CD4-positive, alpha-beta memory T cell (primary cell): Measurements from ENCODE around the gene BCL6. TPM values are rescaled to one million over a fixed set of nuclear protein-coding genes. Genes with fewer than 3 reads are reported as not detected.
"Not testable (repeated sequence)": the region's sequence is repeated elsewhere in the genome, so short reads cannot be mapped to it uniquely, and the experiment has no call there.

Experiments used
- CTCF ChIA-PET: fragments of 350-600 bp; sonication (Branson Sonifier 250); formaldehyde crosslinking; loops from one replicate; lab custom pipeline; 2021; ENCODE audit warnings: inconsistent platforms; ENCODE audit not compliant: partially characterized antibody; lab: Charles Lee
- POLR2A ChIA-PET: fragments of 350-600 bp; sonication (Branson Sonifier 250); formaldehyde crosslinking; loops from one replicate; lab custom pipeline; 2021; ENCODE audit not compliant: partially characterized antibody; lab: Charles Lee
- DNase-seq, 5 donors: peaks; one replicate each; pipeline versions ENCODE4 v3.0.0 to v3.0.0-alpha.2; 2020 to 2022; ENCODE audit warnings: mixed read lengths in 1 of 5
- H3K27ac ChIP-seq: one replicate; pipeline ENCODE4 v1.7.0; 2013; ENCODE audit warnings: low read depth, low read length
- H3K27me3 ChIP-seq: 2 replicates; pipeline ENCODE4 v1.7.0; 2013; ENCODE audit warnings: mild to moderate bottlenecking, low read length, moderate library complexity; ENCODE audit not compliant: insufficient read depth
- H3K36me3 ChIP-seq: 2 replicates; pipeline ENCODE4 v1.7.0; 2013; ENCODE audit warnings: mild to moderate bottlenecking, low read length, moderate library complexity; ENCODE audit not compliant: insufficient read depth
- H3K4me1 ChIP-seq: 2 replicates; pipeline ENCODE4 v1.7.0; 2013; ENCODE audit warnings: mild to moderate bottlenecking, low read length, moderate library complexity; ENCODE audit not compliant: insufficient read depth
- H3K4me3 ChIP-seq, 2 donors: one replicate each; pipeline ENCODE4 v1.7.0; 2013; ENCODE audit warnings: low read length in 2 of 2, mild to moderate bottlenecking in 1 of 2
- H3K9me3 ChIP-seq, 2 donors: one replicate each; pipeline ENCODE4 v1.7.0; 2013; ENCODE audit warnings: low read length in 2 of 2, control low read depth in 1 of 2; ENCODE audit not compliant: control insufficient read depth in 1 of 2
- H3K27ac Mint-ChIP-seq, 7 donors: one replicate each; pipeline ENCODE4 v1.8.0; 2020 to 2021; ENCODE audit warnings: mixed read lengths in 7 of 7, mild to moderate bottlenecking in 6 of 7, inconsistent platforms in 3 of 7, moderate library complexity in 3 of 7
- H3K27me3 Mint-ChIP-seq, 2 donors: one replicate each; pipeline ENCODE4 v1.8.0; 2020 to 2021; ENCODE audit warnings: mixed read lengths in 2 of 2
- H3K36me3 Mint-ChIP-seq, 2 donors: one replicate each; pipeline ENCODE4 v1.8.0; 2020 to 2021; ENCODE audit warnings: mixed read lengths in 2 of 2, inconsistent platforms in 1 of 2, mild to moderate bottlenecking in 1 of 2
- H3K4me1 Mint-ChIP-seq, 4 donors: one replicate each; pipeline ENCODE4 v1.8.0; 2020 to 2021; ENCODE audit warnings: mixed read lengths in 4 of 4, mild to moderate bottlenecking in 1 of 4
- H3K4me3 Mint-ChIP-seq, 8 donors: one replicate each; pipeline ENCODE4 v1.8.0; 2020 to 2021; ENCODE audit warnings: mixed read lengths in 8 of 8, mild to moderate bottlenecking in 7 of 8, moderate library complexity in 6 of 8, inconsistent platforms in 3 of 8
- H3K9me3 Mint-ChIP-seq, 8 donors: one replicate each; pipeline ENCODE4 v1.8.0; 2020 to 2021; ENCODE audit warnings: mixed read lengths in 8 of 8, mild to moderate bottlenecking in 5 of 8, inconsistent platforms in 3 of 8, moderate library complexity in 1 of 8
- intact Hi-C: fragments of 100-400 bp; cut with micrococcal nuclease; formaldehyde crosslinking; loops from one replicate; pipeline ENCODE4 v1.15.1; 2023
- polyA plus RNA-seq, 2 donors: library from polyadenylated mRNA; unstranded; fragments of 300-500 nt; fragmentation: Illumina TruSeq; gene quantifications; one replicate each; pipeline ENCODE4 v1.2.3, GENCODE V29; 2021
- total RNA-seq, 2 experiments: library from RNA; stranded (reverse); gene quantifications; one replicate each; pipeline ENCODE4 v1.2.3, GENCODE V29; 2021

The BCL6 gene
- total and polyA plus RNA-seq, 4 experiments from 2014 or later, result 1.1 to 34.8 (median 16.6) TPM

DNA sequence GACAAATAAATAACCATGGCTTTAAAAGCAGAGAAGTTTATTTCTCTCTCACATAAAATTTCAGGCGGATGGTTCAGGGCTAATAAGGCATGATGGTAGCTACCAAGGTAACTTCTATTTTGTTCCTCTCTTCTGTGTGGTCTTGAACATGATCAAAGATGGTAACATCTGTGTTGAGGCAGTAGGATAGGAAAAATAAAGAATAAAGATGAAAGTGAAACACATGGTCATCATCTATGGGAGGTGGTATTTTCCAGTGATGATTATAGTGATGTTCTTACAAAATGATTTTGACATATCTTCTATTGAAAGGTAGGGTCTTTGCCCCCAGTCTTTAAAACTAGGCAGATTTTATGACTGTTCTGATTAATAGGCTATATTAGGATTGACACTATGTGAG is 60.8 kb downstream of the BCL6 start:
- Histone ChIP-seq H3K4me1 (no peaks in the 10 kb centered on the region), H3K9me3 (no peaks in the 10 kb centered on the region), H3K27me3 (no peaks in the 10 kb centered on the region), H3K36me3 (no peaks in the 10 kb centered on the region), H3K4me3 (no peak overlapping the region), H3K27ac (no peak overlapping the region)
- POLR2A ChIA-PET, result no interaction called here
- DNase-seq, result no peak
- Mint-ChIP-seq H3K27me3 (peaks cover 21 to 26% of the 10 kb centered on the region in 2 donors), H3K4me1 (peaks cover 0 to 2% (median 0%) of the 10 kb centered on the region in 4 donors), H3K4me3 (no peak overlapping the region), H3K36me3 (no peaks in the 10 kb centered on the region), H3K27ac (no peak overlapping the region), H3K9me3 (peaks cover 0 to 24% (median 17%) of the 10 kb centered on the region in 8 donors)
- CTCF ChIA-PET, result interaction anchor here (1.3 to 12.9 kb wide), 3 partner anchors 9 to 361 kb away, joined by 4 to 464 read pairs (median 4); partner anchors contain the start of gene RTP2
- intact Hi-C loops, result no loop called here

DNA sequence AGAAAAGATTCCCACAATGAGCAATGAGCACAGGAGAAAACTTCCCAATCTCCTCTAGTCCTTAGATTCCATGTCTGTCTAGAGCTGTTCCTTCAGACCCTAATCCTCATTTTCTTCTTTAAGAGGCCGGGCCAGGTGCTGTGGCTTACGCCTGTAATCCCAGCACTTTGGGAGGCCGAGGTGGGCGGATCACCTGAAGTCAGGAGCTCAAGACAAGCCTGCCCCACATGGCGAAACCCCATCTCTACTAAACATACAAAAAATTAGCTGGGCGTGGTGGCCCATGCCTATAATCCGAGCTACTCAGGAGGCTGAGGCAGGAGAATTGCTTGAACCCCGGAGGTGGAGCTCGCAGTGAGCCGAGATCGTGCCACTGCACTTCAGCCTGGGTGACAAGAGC is 63.5 kb downstream of the BCL6 start:
- H3K27me3 Mint-ChIP-seq, result peaks cover 25 to 32% of the 10 kb centered on the region in 2 donors
- H3K4me3 ChIP-seq, H3K4me1 ChIP-seq, H3K27ac ChIP-seq, H3K9me3 ChIP-seq, DNase-seq, H3K4me1 Mint-ChIP-seq, H3K36me3 ChIP-seq, H3K27ac Mint-ChIP-seq, intact Hi-C loops, POLR2A ChIA-PET, H3K36me3 Mint-ChIP-seq, H3K27me3 ChIP-seq, H3K4me3 Mint-ChIP-seq: not testable (repeated sequence)
- H3K9me3 Mint-ChIP-seq, result peaks cover 0 to 22% (median 16%) of the 10 kb centered on the region in 8 donors
- CTCF ChIA-PET, result interaction anchor here (0.7 to 12.9 kb wide), 8 partner anchors 11 to 589 kb away, joined by 3 to 464 read pairs (median 31); partner anchors contain the start of gene SST

GRCh38 chr3:187679638-187680396 is 65.5 kb downstream of the BCL6 start:
- Mint-ChIP-seq H3K4me1 (peaks cover 0 to 2% (median 0%) of the 10 kb centered on the region in 4 donors), H3K36me3 (no peaks in the 10 kb centered on the region), H3K27me3 (peaks cover 29 to 43% of the 10 kb centered on the region in 2 donors), H3K27ac (no peak overlapping the region), H3K4me3 (no peak overlapping the region), H3K9me3 (peaks cover 0 to 6% (median 2%) of the 10 kb centered on the region in 8 donors)
- H3K4me3 ChIP-seq, result no peak overlapping the region
- intact Hi-C loops, result loop anchor here (1.0 to 2.0 kb wide), 3 partner anchors 35 to 361 kb away; no protein-coding TSS in a partner anchor
- ChIA-PET CTCF (interaction anchor here (0.7 to 12.9 kb wide), 37 partner anchors 9 to 1275 kb away, joined by 3 to 464 read pairs (median 4); partner anchors contain the start of genes RTP2, RTP4 and SST), POLR2A (interaction anchor here (1.3 kb wide), 1 partner anchor 361 kb away, joined by 10 read pairs; no protein-coding TSS in a partner anchor)
- no peak overlapping the region for H3K27ac ChIP-seq
- H3K27me3 ChIP-seq, result no peaks in the 10 kb centered on the region
- H3K9me3 ChIP-seq, result no peaks in the 10 kb centered on the region
- H3K4me1 ChIP-seq, result no peaks in the 10 kb centered on the region
- H3K36me3 ChIP-seq, result no peaks in the 10 kb centered on the region
- DNase-seq, result peak; percentile 37 to 63 (median 54)

- peaks cover 32 to 44% of the 10 kb centered on the region in 2 donors for H3K27me3 Mint-ChIP-seq
- DNase-seq, result peak in 3 of 5 donors; percentile 4 to 23 (median 9)
- CTCF ChIA-PET, result interaction anchor here (0.7 to 12.9 kb wide), 29 partner anchors 10 to 1276 kb away, joined by 3 to 464 read pairs (median 5); partner anchors contain the start of genes RTP2, RTP4 and SST
- H3K36me3 Mint-ChIP-seq, result no peaks in the 10 kb centered on the region
- H3K27ac Mint-ChIP-seq, result no peak overlapping the region
- intact Hi-C loops, result loop anchor here (1.0 to 2.0 kb wide), 3 partner anchors 36 to 359 kb away; no protein-coding TSS in a partner anchor
- no peak overlapping the region for H3K4me3 Mint-ChIP-seq
- no peak overlapping the region for H3K4me3 ChIP-seq
- POLR2A ChIA-PET, result interaction anchor here (1.3 kb wide), 1 partner anchor 360 kb away, joined by 10 read pairs; no protein-coding TSS in a partner anchor
- no peaks in the 10 kb centered on the region for H3K4me1 ChIP-seq
- peaks cover 0 to 2% (median 0%) of the 10 kb centered on the region in 4 donors for H3K4me1 Mint-ChIP-seq
- no peak overlapping the region for H3K27ac ChIP-seq
- no peaks in the 10 kb centered on the region for H3K36me3 ChIP-seq
- H3K9me3 ChIP-seq, result no peaks in the 10 kb centered on the region
- H3K27me3 ChIP-seq, result no peaks in the 10 kb centered on the region
- H3K9me3 Mint-ChIP-seq, result no peaks in the 10 kb centered on the region
Measured at GRCh38 chr3:187678726-187679268, 66.5 kb downstream of the BCL6 start.

DNA sequence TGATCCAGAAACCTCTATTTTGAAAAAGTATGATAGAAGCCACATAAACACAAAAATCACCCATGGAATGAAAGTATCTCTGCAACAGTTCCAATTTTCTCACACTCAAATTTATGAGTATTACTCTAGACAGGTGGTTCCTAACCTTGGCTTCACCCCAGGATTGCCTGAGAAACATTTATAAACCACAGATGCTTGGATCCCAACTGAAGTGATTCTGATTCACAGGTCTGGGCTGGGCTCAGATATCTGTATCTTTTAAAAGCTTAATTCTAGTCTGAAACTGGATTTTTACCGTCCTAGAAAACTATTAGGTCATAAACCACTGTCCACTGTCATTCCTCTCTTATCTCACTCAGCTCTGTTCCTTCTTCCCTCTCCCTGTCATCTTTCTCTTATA is 67.7 kb downstream of the BCL6 start:
- POLR2A ChIA-PET, result no interaction called here
- Mint-ChIP-seq H3K4me1 (peaks cover 0 to 2% (median 0%) of the 10 kb centered on the region in 4 donors), H3K9me3 (no peaks in the 10 kb centered on the region), H3K36me3 (no peaks in the 10 kb centered on the region), H3K4me3 (no peak overlapping the region), H3K27ac (no peak overlapping the region), H3K27me3 (peaks cover 33 to 42% of the 10 kb centered on the region in 2 donors)
- no peak overlapping the region for H3K27ac ChIP-seq
- no peak overlapping the region for H3K4me3 ChIP-seq
- no peaks in the 10 kb centered on the region for H3K4me1 ChIP-seq
- DNase-seq, result no peak
- intact Hi-C loops, result loop anchor here (2.0 kb wide), 1 partner anchor 37 kb away; no protein-coding TSS in a partner anchor
- H3K36me3 ChIP-seq, result no peaks in the 10 kb centered on the region
- no peaks in the 10 kb centered on the region for H3K9me3 ChIP-seq
- CTCF ChIA-PET, result interaction anchor here (0.7 to 12.9 kb wide), 5 partner anchors 10 to 459 kb away, joined by 3 to 464 read pairs (median 55); partner anchors contain the start of gene SST
- no peaks in the 10 kb centered on the region for H3K27me3 ChIP-seq

GRCh38 chr3:187673012-187673411 is 72.3 kb downstream of the BCL6 start:
- Histone ChIP-seq H3K9me3 (no peaks in the 10 kb centered on the region), H3K27me3 (peaks cover 10% of the 10 kb centered on the region), H3K4me1 (no peaks in the 10 kb centered on the region), H3K36me3 (no peaks in the 10 kb centered on the region), H3K4me3 (no peak overlapping the region), H3K27ac (no peak overlapping the region)
- no peak overlapping the region for H3K4me3 Mint-ChIP-seq
- no peak overlapping the region for H3K27ac Mint-ChIP-seq
- ChIA-PET CTCF (interaction anchor here (1.0 to 14.6 kb wide), 3 partner anchors 7 to 354 kb away, joined by 3 to 464 read pairs (median 113); no protein-coding TSS in a partner anchor), POLR2A (no interaction called here)
- intact Hi-C loops, result no loop called here
- peaks cover 0 to 4% (median 0%) of the 10 kb centered on the region in 8 donors for H3K9me3 Mint-ChIP-seq
- no peak for DNase-seq
- H3K27me3 Mint-ChIP-seq, result peaks cover 40 to 55% of the 10 kb centered on the region in 2 donors
- H3K36me3 Mint-ChIP-seq, result no peaks in the 10 kb centered on the region
- peaks cover 0 to 3% (median under 1%) of the 10 kb centered on the region in 4 donors for H3K4me1 Mint-ChIP-seq
